ENCODE results near the gene ACTR2.

ACTR2 gene

GRCh38 chr2:65215946-65216345 is 11.7 kb upstream of the ACTR2 start:
- no peak for TF ChIP-seq CTCF (IDR thresholded peaks at IDR 0.05)

GRCh38 chr2:65220432-65221131 is 7.0 kb upstream of the ACTR2 start:
- TF ChIP-seq CTCF (IDR thresholded peaks at IDR 0.05): no peak

- no peak for TF ChIP-seq CTCF (IDR thresholded peaks at IDR 0.05)
Observed at GRCh38 chr2:65227020-65227455, 593 bp upstream of the ACTR2 start.

GRCh38 chr2:65228263-65228750 is 676 bp downstream of the ACTR2 start:
- TF ChIP-seq CTCF (IDR thresholded peaks at IDR 0.05): no peak

- no peak for TF ChIP-seq CTCF (IDR thresholded peaks at IDR 0.05)
Observed at GRCh38 chr2:65231121-65231520, 3.5 kb downstream of the ACTR2 start.

GRCh38 chr2:65231892-65232477 is 4.4 kb downstream of the ACTR2 start:
- TF ChIP-seq CTCF (IDR thresholded peaks at IDR 0.05): no peak

- TF ChIP-seq CTCF (IDR thresholded peaks at IDR 0.05): no peak
Observed at GRCh38 chr2:65232636-65233035, 5.0 kb downstream of the ACTR2 start.
